Uterus (tissue), 2 donors: ENCODE measurements around the gene CTH.

Experiments
- POLR2A ChIP-seq, 2 donors: fragments of 450-650 bp; IDR thresholded peaks; one replicate each; pipeline ENCODE4 v1.6.1; 2016; ENCODE audit warnings: antibody characterized with exemption in 2 of 2, mild to moderate bottlenecking in 1 of 2, moderate library complexity in 1 of 2
- TF ChIP-seq, protein P1 (sequence below), 4 experiments: fragments of 200-600 bp in 2 of 4; fragments of 450-650 bp in 2 of 4; sonication (generic) in 2 of 4; IDR thresholded peaks; one replicate each; pipeline ENCODE4 v1.5.1; 2016 to 2019; ENCODE audit warnings: antibody characterized with exemption in 4 of 4, mild to moderate bottlenecking in 2 of 4, moderate library complexity in 1 of 4

DNA sequence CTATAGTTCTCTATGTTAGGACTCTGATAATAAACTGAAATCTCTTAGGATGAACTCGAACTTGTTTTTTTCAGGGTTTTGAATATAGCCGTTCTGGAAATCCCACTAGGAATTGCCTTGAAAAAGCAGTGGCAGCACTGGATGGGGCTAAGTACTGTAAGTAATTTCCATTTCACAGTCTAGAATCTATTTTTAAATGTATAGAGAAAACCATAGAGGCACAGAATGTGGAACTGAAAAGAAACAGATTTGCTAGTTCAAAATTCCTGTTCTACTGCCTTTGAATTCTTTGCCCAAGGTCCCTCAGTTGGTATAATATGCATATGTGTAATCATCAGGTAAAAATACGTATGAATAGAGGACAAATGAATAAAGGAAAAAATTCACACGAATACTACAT lies 4.8 kb downstream of the CTH start:
- TF ChIP-seq, protein P1, sequence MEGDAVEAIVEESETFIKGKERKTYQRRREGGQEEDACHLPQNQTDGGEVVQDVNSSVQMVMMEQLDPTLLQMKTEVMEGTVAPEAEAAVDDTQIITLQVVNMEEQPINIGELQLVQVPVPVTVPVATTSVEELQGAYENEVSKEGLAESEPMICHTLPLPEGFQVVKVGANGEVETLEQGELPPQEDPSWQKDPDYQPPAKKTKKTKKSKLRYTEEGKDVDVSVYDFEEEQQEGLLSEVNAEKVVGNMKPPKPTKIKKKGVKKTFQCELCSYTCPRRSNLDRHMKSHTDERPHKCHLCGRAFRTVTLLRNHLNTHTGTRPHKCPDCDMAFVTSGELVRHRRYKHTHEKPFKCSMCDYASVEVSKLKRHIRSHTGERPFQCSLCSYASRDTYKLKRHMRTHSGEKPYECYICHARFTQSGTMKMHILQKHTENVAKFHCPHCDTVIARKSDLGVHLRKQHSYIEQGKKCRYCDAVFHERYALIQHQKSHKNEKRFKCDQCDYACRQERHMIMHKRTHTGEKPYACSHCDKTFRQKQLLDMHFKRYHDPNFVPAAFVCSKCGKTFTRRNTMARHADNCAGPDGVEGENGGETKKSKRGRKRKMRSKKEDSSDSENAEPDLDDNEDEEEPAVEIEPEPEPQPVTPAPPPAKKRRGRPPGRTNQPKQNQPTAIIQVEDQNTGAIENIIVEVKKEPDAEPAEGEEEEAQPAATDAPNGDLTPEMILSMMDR (IDR thresholded peaks at IDR 0.05): no peak
- TF ChIP-seq POLR2A (IDR thresholded peaks at IDR 0.05): no peak
